Mucosa of gallbladder (tissue), 1 donor: Measurements from ENCODE around the gene VWA7. TPM values are rescaled to one million over a fixed set of nuclear protein-coding genes. Genes with fewer than 3 reads are reported as not detected.
A peak's percentile ranks its signal among the peaks of the same experiment; 100 is the strongest.

Experiments used
- DNase-seq: peaks from one replicate; pipeline ENCODE4 v3.0.0-alpha.2; 2020; ENCODE audit warnings: low spot score
- total RNA-seq: library from RNA; stranded (reverse); gene quantifications from one replicate; pipeline ENCODE4 v1.2.1, GENCODE V29; 2021
- donor health status: DM: no; HTN: no; CAD: no.

The VWA7 gene
- total RNA-seq, 1 donor from 2014 or later, result 18.5 TPM

- DNase-seq, result no peak
Observed at GRCh38 chr6:31778999-31779885, 2.1 kb upstream of the VWA7 start.

GRCh38 chr6:31778193-31778592, 1.1 kb upstream of the VWA7 start:
- DNase-seq, result no peak

GRCh38 chr6:31777667-31778050, 531 bp upstream of the VWA7 start:
- DNase-seq, result no peak

DNA sequence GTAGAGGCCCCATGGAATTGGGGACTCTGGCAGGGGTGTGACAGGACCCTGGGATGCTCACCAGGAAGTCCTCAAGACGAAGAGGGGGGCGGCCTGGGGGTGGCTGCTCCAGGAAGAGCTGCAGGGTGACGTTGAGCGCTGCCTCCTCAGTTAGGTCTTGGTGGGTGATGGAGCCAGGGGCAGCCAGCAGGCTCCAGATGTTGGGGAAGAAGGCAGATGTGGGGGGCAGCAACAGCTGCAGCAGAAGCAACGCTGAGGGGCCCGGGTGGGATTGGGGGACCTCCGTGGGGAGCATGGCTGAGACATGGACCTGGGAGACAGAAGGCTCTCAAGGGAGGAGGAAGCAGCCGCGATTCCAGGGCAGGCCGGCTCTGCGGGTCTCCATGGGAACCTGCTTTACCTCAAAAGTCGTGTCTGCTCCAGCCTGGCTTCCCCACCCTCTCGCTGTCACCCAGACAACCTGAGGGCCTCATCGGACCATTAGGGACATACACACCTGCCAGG, 591 bp downstream of the VWA7 start:
- no peak for DNase-seq

DNA sequence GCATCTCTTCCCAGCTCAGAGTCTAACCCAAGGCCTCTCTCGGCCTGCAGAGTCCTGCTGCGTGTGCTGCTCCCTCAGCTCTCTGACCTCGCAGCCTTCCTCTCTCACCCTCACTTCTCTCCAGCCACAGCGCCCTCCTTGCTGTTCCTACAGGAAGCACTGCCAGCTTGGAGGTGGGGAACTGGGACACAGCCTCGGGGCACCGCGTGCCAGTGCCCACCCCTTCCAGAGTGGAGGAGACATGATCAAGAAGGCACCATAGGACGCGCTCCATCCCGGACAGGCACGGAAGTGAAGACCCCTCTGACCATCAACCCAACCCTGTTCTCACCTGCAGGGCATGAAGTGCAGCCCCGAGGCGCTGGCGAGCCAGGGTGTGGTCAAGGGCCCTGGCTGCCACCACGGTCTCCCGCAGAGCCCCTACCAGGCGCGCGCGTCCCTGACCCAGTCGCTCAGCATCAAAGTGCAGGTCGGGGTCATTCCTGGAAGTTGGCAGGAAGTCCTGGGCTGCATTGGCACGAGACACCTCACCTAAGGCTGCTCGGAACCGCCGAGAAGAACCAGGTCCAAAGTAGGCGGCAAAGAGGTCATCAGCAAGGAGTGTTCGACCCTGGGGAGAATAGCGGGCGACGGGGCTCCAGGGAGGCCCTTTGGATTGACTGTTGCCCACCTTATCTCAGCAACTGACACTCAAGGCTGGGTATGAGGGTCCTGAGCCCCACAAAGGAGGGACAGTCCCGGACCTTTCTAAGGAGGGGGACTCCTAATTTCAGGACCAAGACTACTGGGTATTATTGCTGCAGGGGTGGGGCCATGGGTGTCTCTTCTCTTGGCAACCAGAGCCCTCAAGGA, 1.3 kb downstream of the VWA7 start:
- no peak for DNase-seq

DNA sequence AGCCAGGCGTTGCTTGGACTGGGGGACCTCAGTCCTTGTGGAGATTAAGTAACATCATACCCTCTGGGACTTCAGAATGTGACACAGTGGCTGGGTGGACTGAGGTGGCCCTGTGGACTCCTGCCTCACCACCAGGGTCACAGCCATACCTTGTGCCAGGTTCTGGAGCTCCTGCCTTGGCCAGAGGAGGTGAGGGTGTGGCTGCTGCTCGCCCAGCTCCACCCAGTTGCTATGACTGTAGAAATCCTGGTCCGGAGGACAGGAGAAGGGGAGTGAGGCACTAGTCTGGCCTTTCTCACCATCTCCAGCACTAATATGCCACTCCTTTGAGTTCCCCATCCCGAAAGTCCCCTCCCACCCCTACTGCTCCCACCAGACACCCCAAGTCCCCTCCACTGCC, 1.9 kb downstream of the VWA7 start:
- DNase-seq, result no peak

DNA sequence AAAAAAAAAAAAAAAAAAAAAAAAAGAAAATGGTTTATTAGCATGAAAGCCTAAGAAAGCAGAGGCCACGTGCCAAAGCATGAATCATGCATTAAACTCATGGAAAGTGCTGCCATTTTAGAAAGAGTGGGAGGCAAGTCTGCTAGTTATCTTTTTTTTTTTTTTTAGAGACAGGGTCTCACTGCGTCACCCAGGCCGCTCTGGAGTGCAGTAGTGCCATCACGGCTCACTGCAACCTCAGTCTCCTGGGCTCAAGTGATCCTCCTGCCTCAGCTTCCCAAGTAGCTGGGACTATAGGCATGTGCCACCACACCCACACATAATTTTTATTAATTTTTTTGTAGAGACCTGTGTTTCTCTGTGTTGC, 5.2 kb downstream of the VWA7 start:
- no peak for DNase-seq

- DNase-seq, result no peak
Observed at GRCh38 chr6:31770860-31771259, 6.3 kb downstream of the VWA7 start.

GRCh38 chr6:31769684-31770371, 7.3 kb downstream of the VWA7 start:
- DNase-seq, result peak; percentile 79

DNA sequence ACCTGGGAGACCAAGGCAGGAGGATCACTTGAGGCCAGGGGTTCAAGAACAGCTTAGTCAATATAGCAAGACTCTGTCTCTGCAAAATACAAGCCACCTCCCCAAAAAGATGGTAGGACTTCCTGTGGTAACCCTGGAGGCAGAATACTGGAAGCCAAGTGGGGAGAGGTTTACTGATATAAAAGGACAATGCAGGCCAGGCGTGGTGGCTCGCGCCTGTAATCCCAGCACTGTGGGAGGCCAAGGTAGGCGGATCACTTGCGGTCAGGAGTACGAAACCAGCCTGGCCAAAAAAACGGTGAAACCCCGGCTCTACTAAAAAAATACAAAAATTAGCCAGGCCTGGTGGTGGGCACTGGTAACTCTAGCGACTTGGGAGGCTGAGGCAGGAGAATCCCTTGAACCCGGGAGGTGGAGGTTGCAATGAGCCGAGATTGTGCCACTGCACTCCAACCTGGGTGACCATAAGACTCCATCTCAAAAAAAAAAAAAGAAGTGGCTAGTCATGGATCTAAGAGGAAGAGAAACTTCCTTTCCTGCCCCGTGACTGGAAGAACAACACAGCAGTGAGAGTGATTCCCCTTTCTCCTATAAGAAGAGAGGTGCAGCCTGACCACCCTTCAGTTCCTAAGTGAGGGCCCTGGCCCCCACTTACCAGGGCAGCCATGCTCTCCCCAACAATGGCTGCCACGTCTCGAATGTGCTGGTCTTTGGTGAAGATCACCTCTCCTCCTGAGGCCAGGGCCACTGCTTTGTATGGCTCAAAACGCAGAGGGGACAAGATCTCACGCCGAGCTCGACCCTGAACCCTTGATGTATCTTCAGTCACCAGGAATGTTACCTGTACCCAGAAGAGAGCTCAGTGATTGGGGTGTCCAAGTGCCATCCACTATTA, 8.5 kb downstream of the VWA7 start:
- no peak for DNase-seq

DNA sequence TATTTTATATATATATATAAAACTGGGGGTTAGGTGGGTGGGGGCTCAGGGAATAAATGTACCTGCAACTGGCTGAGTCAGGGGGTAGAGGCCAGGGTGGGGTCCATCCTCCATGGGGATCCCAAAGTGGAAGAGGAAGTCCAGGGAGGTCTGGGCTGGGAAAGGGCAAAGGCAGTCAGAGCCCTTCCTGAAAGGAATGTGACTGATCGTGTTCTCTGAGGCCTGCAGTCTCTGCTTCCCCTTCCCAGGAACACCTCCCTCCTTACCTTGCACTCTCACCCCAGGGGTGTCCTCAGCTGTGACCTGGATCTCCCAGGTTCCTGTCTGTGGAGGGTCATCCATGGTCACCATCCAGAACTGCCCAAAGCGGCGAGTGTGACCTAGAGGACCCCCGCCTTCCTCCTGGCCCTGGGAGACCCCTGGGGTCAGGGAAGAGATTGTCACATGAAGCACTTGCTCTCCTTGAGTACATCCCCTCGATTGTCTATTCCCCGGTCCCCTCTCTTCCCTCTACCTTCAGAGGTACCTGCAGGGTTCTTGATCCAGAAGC, 10.0 kb downstream of the VWA7 start:
- DNase-seq, result no peak

DNA sequence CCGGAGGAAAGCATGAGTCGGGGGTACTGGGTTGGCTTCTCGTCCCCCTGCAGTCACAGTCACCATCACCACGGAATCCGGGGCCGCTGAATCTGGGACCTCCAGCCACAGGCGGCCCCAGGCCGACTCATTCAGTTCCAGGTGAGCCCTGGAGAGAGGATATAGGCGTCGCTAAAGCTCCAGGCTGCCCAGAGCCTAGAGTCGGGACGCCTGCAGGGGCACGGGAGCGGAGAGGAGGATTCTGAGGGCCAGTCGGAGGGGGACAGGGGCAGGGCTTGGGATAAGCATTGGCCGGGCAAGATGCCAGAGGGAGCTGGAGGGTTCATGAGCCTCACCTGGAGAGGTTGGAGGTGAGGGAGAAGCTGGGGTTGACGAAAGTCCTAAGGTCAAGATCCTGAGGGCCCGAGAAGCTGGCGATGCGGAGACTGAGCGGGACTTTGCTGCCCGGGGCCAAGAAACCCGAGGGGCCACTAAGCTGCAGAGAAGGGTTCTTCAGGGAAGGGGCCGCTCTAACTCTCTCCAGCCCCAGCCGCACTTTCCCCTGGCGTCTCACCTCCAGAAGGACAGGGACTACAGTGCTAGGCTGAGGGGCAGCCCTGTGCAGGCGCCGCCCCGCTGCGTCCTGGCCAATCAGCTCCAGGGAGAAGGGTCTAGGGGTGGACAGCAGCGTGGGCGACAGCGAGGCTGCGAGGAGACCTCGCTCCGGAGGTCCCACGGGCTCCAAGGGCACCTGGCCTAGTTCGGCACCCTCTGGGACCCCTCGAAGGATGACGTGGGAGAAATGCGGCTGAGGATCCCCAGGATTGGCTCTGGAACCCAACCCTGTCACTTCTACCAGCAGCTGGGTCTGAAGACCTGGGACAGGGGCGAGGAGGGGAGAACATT, 11.0 kb downstream of the VWA7 start:
- DNase-seq, result no peak

DNA sequence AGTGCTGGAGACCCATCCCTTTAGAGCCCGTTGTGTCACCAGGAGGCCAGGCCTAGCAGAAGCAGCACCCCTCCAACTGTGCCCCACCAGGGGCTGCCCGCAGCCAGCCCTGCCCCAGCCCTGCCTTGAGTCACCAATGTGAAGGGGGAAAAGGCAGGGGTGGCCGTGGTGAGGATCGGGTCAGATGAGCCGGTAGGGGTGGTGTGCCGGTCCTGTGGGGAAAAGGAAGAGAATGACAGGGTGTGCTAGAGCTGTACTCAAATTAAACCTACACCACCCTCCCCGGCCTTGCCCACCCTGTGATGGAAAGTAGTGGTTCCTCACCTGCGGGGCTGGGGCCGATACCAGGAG, 11.6 kb downstream of the VWA7 start:
- no peak for DNase-seq

DNA sequence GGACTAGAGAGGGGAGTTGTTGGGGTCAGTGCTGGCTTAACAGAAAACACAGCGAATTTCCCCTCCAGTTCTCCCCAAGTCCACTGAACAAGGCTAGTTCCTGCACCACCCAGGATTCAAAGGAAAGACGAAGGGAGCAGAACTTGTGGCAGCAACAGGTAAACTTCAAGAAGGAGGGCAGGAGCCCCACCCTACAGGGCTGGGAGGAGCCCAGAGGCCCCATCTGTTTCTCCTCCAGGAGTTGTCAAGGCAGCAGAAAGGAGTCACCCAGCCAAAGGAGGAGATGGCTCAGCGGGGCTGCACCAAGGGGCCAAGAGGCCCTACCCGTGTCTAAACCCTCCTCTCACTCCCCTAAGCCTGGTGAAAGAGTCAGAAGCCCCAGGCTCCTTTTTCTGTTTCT, 12.9 kb downstream of the VWA7 start:
- DNase-seq, result no peak

DNA sequence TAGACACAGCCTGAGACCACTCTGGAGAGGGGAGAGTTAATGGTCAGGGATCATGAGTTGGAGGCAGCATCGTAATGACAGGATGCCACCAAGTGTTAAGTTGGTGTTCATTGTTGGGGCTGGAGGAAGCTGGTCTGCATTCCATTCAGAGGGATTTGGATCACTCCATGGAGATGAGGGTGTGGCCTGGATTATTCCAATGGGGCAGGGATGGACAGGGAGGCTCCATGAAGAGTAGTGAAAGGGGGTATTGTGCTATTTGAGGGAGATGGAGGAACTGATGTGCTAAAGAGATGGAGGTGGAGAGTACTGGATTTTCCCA, 13.5 kb downstream of the VWA7 start:
- no peak for DNase-seq

GRCh38 chr6:31762878-31763618, 14.1 kb downstream of the VWA7 start:
- no peak for DNase-seq

DNA sequence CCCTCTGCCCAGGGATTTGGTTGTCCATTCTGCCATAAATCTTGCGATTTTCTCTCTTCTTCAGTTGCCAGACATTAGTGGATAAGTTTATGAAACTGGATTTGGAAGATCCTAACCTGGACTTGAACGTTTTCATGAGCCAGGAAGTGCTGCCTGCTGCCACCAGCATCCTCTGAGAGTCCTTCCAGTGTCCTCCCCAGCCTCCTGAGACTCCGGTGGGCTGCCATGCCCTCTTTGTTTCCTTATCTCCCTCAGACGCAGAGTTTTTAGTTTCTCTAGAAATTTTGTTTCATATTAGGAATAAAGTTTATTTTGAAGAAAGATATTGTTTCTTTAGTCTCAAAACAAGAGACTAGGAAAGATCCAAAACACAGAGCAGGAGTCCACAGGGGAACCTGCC, 14.8 kb downstream of the VWA7 start, which contains the start of gene SAPCD1:
Gene SAPCD1, plus strand, starts transcription at position 301 of the 400 bp plus-strand sequence. CDS start 399 bp downstream, outside the sequence.
- DNase-seq, result no peak

- no peak for DNase-seq
Observed at GRCh38 chr6:31761343-31761742, 15.8 kb downstream of the VWA7 start.

DNA sequence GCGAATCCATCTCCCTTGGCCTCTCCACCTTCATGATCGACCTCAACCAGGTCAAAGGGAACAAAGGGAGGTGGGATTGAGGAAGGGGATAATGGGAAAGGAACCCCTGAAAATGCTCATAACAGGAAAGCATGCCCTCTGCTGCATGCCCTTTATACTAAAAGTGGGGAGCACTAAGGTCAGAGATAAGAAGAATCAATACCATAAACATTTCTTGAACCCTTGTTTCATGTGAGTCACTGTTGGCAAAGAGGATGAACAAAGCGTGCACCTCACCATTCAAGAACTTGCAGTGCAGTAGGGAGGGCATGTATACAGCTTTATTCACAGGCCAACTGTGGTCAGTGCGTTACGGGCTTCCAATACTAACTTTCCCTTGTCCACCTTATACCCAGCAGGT, 16.3 kb downstream of the VWA7 start:
- no peak for DNase-seq
